GM12864 (cell line): ENCODE measurements around the gene EPRS1.

Source experiments
- DNase-seq: peaks from one replicate; pipeline ENCODE4 v3.0.0-alpha.2; 2011; ENCODE audit warnings: low read depth
- H3K4me3 ChIP-seq: 2 replicates; pipeline ENCODE4 v1.5.1; 2011; ENCODE audit warnings: mild to moderate bottlenecking, low read depth, low read length, control low read depth
- TF ChIP-seq, protein P1 (sequence below): IDR thresholded peaks from 2 replicates; pipeline ENCODE4 v1.5.1; 2011; ENCODE audit warnings: low read depth, mild to moderate bottlenecking, moderate library complexity, low read length, control low read depth, inconsistent platforms; ENCODE audit errors: missing control alignments

EPRS1 gene

DNA sequence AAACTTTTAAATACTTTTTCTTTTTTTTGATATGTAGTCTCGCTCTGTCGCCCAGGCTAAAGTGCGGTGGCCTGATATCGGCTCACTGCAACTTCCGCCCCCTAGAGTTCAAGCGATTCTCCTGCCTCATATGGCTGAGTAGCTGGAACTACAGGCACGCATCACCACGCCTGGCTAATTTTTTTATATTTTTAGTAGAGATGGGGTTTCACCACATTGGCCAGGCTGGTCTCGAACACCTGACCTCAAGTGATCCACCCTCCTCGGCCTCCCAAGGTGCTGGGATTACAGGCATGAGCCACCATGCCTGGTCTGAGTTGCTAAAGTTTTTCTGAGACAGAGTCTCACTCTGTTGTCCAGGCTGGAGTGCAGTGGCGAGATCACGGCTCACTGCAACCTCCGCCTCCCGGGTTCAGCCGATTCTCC is 40.0 kb upstream of the EPRS1 start:
- DNase-seq: peak; percentile 55
- TF ChIP-seq, protein P1, sequence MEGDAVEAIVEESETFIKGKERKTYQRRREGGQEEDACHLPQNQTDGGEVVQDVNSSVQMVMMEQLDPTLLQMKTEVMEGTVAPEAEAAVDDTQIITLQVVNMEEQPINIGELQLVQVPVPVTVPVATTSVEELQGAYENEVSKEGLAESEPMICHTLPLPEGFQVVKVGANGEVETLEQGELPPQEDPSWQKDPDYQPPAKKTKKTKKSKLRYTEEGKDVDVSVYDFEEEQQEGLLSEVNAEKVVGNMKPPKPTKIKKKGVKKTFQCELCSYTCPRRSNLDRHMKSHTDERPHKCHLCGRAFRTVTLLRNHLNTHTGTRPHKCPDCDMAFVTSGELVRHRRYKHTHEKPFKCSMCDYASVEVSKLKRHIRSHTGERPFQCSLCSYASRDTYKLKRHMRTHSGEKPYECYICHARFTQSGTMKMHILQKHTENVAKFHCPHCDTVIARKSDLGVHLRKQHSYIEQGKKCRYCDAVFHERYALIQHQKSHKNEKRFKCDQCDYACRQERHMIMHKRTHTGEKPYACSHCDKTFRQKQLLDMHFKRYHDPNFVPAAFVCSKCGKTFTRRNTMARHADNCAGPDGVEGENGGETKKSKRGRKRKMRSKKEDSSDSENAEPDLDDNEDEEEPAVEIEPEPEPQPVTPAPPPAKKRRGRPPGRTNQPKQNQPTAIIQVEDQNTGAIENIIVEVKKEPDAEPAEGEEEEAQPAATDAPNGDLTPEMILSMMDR: peak; percentile 67
- peak overlapping the region; percentile 25; the same call in 1 of the 2 replicates for H3K4me3 ChIP-seq

DNA sequence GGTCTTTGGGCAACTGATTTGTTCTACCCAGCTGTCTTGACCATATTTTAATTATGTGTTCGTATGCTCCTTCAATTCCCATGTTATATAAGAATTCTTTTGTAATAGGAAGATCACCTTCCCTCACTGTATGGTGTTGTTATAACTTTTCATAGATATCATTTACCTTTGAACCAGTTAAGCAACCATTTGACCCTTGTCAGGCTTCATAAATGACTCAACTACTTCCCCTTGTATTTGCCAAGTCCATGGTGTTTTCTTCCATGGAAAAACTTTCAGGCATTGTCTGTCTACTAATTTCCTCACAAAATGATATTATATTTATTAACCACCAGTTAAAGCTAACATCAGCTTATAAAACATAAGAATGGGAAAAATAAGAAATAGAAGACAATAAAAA is 38.2 kb upstream of the EPRS1 start:
- no peak overlapping the region for H3K4me3 ChIP-seq
- TF ChIP-seq, protein P1: no peak
- no peak for DNase-seq

GRCh38 chr1:220077887-220078286 is 31.6 kb upstream of the EPRS1 start:
- DNase-seq: no peak
- H3K4me3 ChIP-seq: no peak overlapping the region
- TF ChIP-seq, protein P1: no peak

- H3K4me3 ChIP-seq: no peak overlapping the region
- TF ChIP-seq, protein P1: no peak
- no peak for DNase-seq
Measured at GRCh38 chr1:220076861-220077762, 30.8 kb upstream of the EPRS1 start.

GRCh38 chr1:220067269-220068204 is 21.2 kb upstream of the EPRS1 start:
- H3K4me3 ChIP-seq: no peak overlapping the region
- no peak for DNase-seq
- TF ChIP-seq, protein P1: no peak

- H3K4me3 ChIP-seq: no peak overlapping the region
- DNase-seq: no peak
- TF ChIP-seq, protein P1: no peak
Measured at GRCh38 chr1:220062629-220063028, 16.3 kb upstream of the EPRS1 start.
